22Rv1 (cell line): ENCODE results near the gene ATAD3A.

Experiments used
- H3K27ac ChIP-seq: fragments of 450-650 bp; 2 replicates; pipeline ENCODE4 v1.5.1; 2017
- ZFX ChIP-seq: fragments of 450-650 bp; IDR thresholded peaks from 2 replicates; pipeline ENCODE4 v1.6.1; 2017; ENCODE audit warnings: antibody characterized with exemption, borderline replicate concordance
- TF ChIP-seq, protein P1 (sequence below): fragments of 450-650 bp; IDR thresholded peaks from 2 replicates; pipeline ENCODE4 v1.5.1; 2017; ENCODE audit warnings: mild to moderate bottlenecking

The ATAD3A gene

GRCh38 chr1:1563688-1564087 is 51.7 kb downstream of the ATAD3A start:
- no peak overlapping the region for H3K27ac ChIP-seq
- TF ChIP-seq, protein P1, sequence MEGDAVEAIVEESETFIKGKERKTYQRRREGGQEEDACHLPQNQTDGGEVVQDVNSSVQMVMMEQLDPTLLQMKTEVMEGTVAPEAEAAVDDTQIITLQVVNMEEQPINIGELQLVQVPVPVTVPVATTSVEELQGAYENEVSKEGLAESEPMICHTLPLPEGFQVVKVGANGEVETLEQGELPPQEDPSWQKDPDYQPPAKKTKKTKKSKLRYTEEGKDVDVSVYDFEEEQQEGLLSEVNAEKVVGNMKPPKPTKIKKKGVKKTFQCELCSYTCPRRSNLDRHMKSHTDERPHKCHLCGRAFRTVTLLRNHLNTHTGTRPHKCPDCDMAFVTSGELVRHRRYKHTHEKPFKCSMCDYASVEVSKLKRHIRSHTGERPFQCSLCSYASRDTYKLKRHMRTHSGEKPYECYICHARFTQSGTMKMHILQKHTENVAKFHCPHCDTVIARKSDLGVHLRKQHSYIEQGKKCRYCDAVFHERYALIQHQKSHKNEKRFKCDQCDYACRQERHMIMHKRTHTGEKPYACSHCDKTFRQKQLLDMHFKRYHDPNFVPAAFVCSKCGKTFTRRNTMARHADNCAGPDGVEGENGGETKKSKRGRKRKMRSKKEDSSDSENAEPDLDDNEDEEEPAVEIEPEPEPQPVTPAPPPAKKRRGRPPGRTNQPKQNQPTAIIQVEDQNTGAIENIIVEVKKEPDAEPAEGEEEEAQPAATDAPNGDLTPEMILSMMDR, result no peak
- TF ChIP-seq ZFX, result no peak

GRCh38 chr1:1564268-1564667 is 52.3 kb downstream of the ATAD3A start:
- H3K27ac ChIP-seq, result no peak overlapping the region
- TF ChIP-seq, protein P1, result no peak
- TF ChIP-seq ZFX, result no peak

GRCh38 chr1:1565340-1565739 is 53.4 kb downstream of the ATAD3A start:
- TF ChIP-seq, protein P1, result no peak
- no peak for TF ChIP-seq ZFX
- H3K27ac ChIP-seq, result no peak overlapping the region

- no peak for TF ChIP-seq ZFX
- TF ChIP-seq, protein P1, result no peak
- no peak overlapping the region for H3K27ac ChIP-seq
Observed at GRCh38 chr1:1567152-1567875, 55.4 kb downstream of the ATAD3A start.

DNA sequence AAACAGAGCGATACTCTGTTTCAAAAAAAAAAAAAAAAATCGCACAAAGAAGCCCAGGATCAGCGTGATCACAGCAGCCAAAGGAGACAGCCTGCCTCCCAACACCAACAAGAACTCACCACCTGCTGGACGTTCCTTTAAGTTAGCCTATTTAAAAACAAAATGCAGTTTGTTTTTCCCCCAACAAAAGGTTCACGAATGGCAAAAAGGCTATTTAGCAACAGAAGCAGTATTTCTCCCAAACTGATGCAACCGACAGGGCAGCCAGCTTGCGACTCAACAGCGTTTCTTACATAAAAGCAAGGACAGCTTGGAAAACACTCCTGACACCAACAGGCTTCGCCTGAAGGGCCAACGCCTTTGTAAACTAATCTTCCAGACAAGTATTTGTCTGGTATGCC is 55.9 kb downstream of the ATAD3A start:
- TF ChIP-seq ZFX, result no peak
- TF ChIP-seq, protein P1, result no peak
- no peak overlapping the region for H3K27ac ChIP-seq

- TF ChIP-seq, protein P1, result no peak
- TF ChIP-seq ZFX, result no peak
- H3K27ac ChIP-seq, result no peak overlapping the region
Observed at GRCh38 chr1:1569341-1569740, 57.4 kb downstream of the ATAD3A start.

DNA sequence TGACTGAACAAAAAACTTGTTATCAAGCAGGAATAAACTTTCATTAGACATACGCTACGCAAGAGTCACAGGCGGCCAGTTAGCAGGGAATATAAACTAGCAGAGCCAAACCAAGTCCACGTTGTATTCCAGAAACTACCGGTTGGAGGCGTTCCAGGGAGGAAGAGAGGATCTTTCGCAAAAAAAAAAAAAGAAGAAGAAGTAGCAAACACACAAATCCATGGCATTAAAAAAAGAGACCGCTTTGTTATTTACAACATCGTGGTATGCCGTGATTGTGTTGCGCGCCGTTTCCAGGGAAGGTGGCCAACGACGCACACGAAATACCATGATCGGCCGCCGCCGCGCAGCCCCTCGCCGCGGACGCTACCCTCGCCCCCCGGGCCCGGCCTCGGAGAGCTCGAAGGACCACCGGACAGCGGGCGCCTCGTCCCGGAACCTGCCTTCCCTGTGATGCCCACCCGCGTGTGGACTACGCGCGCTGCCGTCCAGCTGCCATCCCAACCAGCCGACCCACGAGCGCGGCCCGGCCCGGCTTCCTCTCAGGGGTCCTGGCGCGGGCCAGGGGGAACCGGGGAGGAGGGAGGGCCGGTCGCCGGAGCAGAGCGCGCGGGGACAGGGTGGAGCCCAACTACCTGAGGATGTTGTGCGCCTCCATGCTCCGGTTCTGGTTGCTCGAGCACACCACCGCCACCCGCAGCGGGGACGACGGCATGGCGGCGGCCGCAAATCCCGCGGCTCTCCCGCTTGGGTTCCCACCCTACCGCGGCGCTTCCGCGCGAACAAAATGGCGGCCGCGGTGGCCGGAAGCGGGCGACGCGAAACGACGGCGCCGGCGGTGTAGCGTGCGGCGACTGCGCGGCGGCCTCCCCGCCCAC is 62.1 kb downstream of the ATAD3A start:
- no peak for TF ChIP-seq ZFX
- TF ChIP-seq, protein P1, result peak; percentile 24; the same call in 1 of the 2 replicates
- H3K27ac ChIP-seq, result peak overlapping the region; percentile 93
